OCI-LY3 (cell line): ENCODE data around the gene PDZK1IP1.

ENCODE experiments used
- H2AFZ ChIP-seq: fragments of 200-600, 300-600 bp; shearing (Covaris generic); 2 replicates; pipeline ENCODE4 v1.6.0; 2014; ENCODE audit warnings: antibody characterized with exemption, low read depth, low read length
- H3K27ac ChIP-seq: fragments of 200-600, 300-600 bp; sonication (generic); 2 replicates; pipeline ENCODE4 v1.5.1; 2014; ENCODE audit warnings: mild to moderate bottlenecking, low read length, moderate library complexity, mixed read lengths
- H3K27me3 ChIP-seq: fragments of 200-600, 300-600 bp; sonication (generic); 2 replicates; pipeline ENCODE4 v1.6.1; 2014; ENCODE audit warnings: low read depth, low read length, mixed read lengths
- H3K36me3 ChIP-seq: fragments of 200-600, 300-600 bp; sonication (generic); replicated peaks from 2 replicates; pipeline ENCODE3; 2014; ENCODE audit warnings: low read depth, low read length, mixed read lengths
- H3K4me1 ChIP-seq: fragments of 300-600, 200-600 bp; sonication (generic); 2 replicates; pipeline ENCODE4 v1.6.1; 2014; ENCODE audit warnings: low read length, mixed read lengths
- H3K4me2 ChIP-seq: fragments of 200-600, 300-600 bp; sonication (generic); 2 replicates; pipeline ENCODE4 v1.6.1; 2014; ENCODE audit warnings: low read length, mixed read lengths
- H3K4me3 ChIP-seq: fragments of 300-600, 200-600 bp; sonication (generic); 2 replicates; pipeline ENCODE4 v1.5.1; 2014; ENCODE audit warnings: antibody characterized with exemption, mild to moderate bottlenecking, low read length, moderate library complexity
- H3K79me2 ChIP-seq: fragments of 300-600, 200-600 bp; shearing (Covaris generic); 2 replicates; pipeline ENCODE4 v1.6.1; 2014; ENCODE audit warnings: mild to moderate bottlenecking, low read length, mixed read lengths
- H3K9ac ChIP-seq: fragments of 300-600, 200-600 bp; shearing (Covaris generic); 2 replicates; pipeline ENCODE4 v1.6.0; 2014; ENCODE audit warnings: mild to moderate bottlenecking, low read length, moderate library complexity
- H3K9me3 ChIP-seq: fragments of 200-600, 300-600 bp; shearing (Covaris generic); 2 replicates; pipeline ENCODE4 v1.6.1; 2014; ENCODE audit warnings: low read length, mixed read lengths; ENCODE audit not compliant: insufficient read depth
- H4K20me1 ChIP-seq: fragments of 200-600, 300-600 bp; sonication (generic); 2 replicates; pipeline ENCODE4 v1.6.1; 2016; ENCODE audit warnings: low read length, mixed read lengths; ENCODE audit not compliant: insufficient read depth
- CTCF ChIP-seq: fragments of 200-600, 300-600 bp; sonication (generic); IDR thresholded peaks from 2 replicates; pipeline ENCODE4 v1.5.1; 2014; ENCODE audit warnings: antibody characterized with exemption, low read length, low read depth
- EZH2phosphoT487 ChIP-seq: fragments of 200-600 bp; shearing (Covaris generic); IDR thresholded peaks from 2 replicates; pipeline ENCODE4 v1.6.1; 2018; ENCODE audit warnings: antibody characterized with exemption, mixed run types, low read depth

PDZK1IP1 gene

DNA sequence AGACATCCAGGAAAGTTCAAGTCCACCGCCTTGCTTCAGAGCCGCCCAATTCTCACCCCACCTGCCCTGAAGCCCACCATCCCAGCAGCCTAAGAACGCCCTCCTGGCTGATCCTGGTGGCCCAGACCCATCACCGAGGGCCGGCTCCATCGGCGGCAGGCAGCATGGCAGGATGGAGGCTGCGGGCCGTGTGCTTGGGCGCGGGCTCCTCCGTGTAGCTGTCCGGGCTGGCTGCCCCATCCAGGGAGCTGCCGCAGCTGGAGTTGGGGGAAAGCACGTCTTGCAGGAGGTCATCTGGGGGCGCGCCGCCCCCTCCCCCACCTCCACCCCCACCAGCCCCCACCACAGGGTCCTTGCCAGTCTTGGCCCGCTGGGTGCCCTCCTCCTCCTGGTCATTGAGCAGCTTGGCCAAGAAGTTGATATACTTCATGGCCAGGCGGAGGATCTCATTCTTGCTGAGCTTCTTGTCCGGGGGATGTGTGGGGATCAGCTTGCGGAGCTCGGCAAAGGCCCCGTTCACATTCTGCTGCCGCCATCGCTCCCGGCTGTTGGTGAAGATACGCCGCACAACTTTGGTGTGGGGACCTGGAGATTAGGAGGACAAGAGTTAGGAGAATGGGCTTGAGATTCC is 29.9 kb upstream of the PDZK1IP1 start:
- no peak overlapping the region for H2AFZ ChIP-seq
- no peaks in the 10 kb centered on the region for H3K27me3 ChIP-seq
- H3K79me2 ChIP-seq: no peaks in the 10 kb centered on the region
- no peak overlapping the region for H3K27ac ChIP-seq
- no peak overlapping the region for H3K4me2 ChIP-seq
- no peak overlapping the region for H3K4me3 ChIP-seq
- no peak overlapping the region for H3K9ac ChIP-seq
- no peaks in the 10 kb centered on the region for H3K9me3 ChIP-seq
- no peak for TF ChIP-seq CTCF
- no peak for TF ChIP-seq EZH2phosphoT487
- no peaks in the 10 kb centered on the region for H3K36me3 ChIP-seq
- no peaks in the 10 kb centered on the region for H4K20me1 ChIP-seq
- no peaks in the 10 kb centered on the region for H3K4me1 ChIP-seq

DNA sequence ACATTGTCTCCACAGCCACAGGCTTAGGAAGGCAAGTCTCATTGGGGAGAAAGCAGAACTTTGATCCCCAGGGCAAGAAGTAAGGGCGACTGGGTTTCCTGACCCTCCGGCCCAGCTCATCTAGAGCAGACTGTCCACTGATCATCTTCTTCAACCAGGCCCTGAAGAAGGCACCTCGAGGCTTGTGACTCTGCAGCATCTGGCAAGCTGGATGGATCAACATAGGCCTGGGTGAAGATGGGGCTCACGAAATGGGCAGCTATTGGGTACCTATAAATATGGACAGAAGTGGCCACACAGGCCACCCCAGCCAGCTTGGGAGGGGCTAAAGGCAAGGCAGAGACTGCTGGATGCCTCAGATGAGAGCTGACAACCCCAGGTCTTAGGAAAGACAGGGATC is 29.2 kb upstream of the PDZK1IP1 start:
- Histone ChIP-seq H4K20me1 (no peaks in the 10 kb centered on the region), H3K9me3 (no peaks in the 10 kb centered on the region), H3K9ac (no peak overlapping the region), H3K27ac (no peak overlapping the region), H3K79me2 (no peaks in the 10 kb centered on the region), H3K4me2 (no peak overlapping the region), H2AFZ (no peak overlapping the region), H3K4me3 (no peak overlapping the region), H3K27me3 (no peaks in the 10 kb centered on the region), H3K36me3 (no peaks in the 10 kb centered on the region), H3K4me1 (no peaks in the 10 kb centered on the region)
- no peak for TF ChIP-seq CTCF
- TF ChIP-seq EZH2phosphoT487: no peak

DNA sequence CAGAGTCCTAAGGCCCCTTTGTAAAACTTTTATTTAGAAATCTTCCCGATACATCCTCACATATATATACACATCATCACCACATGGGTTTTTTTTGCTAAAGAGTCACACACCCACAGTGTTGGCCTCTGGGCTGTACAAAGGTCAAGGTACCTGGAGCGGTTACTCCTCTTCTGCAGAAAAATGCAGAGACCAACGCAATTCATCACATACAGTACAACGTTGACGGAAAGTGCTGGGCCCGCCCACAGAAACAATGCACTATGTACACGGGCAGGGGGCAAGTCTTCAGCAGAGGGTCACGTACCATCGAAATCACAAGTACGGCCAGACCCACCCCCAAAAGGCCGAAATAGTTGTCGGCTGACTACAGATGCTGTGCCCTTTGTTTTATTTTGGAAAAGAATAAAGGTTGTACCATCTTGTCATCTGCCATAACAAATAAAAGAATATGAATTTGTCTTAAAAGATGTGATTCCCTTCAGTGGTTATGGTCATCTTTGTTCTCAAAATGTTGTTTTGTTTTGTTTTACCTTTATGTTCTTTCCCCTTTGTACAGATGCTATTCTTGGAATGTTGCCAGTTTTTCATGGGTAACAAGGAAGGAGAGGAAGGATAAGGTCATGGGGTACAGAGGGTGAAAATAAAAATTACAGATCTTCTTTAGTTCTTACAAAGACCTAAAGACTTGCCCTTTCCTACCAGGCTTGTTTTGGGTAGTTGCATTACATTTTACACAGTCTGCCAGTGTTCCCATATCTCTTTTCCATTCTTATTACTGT is 26.6 kb upstream of the PDZK1IP1 start:
- H3K4me2 ChIP-seq: no peak overlapping the region
- no peak overlapping the region for H3K9ac ChIP-seq
- H3K79me2 ChIP-seq: no peaks in the 10 kb centered on the region
- no peaks in the 10 kb centered on the region for H4K20me1 ChIP-seq
- no peaks in the 10 kb centered on the region for H3K9me3 ChIP-seq
- H3K36me3 ChIP-seq: no peaks in the 10 kb centered on the region
- no peaks in the 10 kb centered on the region for H3K27me3 ChIP-seq
- H3K4me1 ChIP-seq: no peaks in the 10 kb centered on the region; the same call in 1 of the 2 replicates
- H2AFZ ChIP-seq: no peak overlapping the region
- H3K27ac ChIP-seq: no peak overlapping the region
- H3K4me3 ChIP-seq: no peak overlapping the region
- TF ChIP-seq CTCF: no peak
- TF ChIP-seq EZH2phosphoT487: no peak

GRCh38 chr1:47215713-47216112 is 25.9 kb upstream of the PDZK1IP1 start:
- no peak overlapping the region for H3K27ac ChIP-seq
- no peaks in the 10 kb centered on the region for H3K79me2 ChIP-seq
- no peaks in the 10 kb centered on the region for H4K20me1 ChIP-seq
- no peak for TF ChIP-seq EZH2phosphoT487
- TF ChIP-seq CTCF: no peak
- H3K9me3 ChIP-seq: no peaks in the 10 kb centered on the region
- no peaks in the 10 kb centered on the region for H3K27me3 ChIP-seq
- H3K36me3 ChIP-seq: no peaks in the 10 kb centered on the region
- H3K4me1 ChIP-seq: no peaks in the 10 kb centered on the region; the same call in 1 of the 2 replicates
- no peak overlapping the region for H3K4me3 ChIP-seq
- H3K4me2 ChIP-seq: no peak overlapping the region
- H2AFZ ChIP-seq: no peak overlapping the region
- H3K9ac ChIP-seq: no peak overlapping the region
